ENCODE results near the gene ACSS1.

DNA sequence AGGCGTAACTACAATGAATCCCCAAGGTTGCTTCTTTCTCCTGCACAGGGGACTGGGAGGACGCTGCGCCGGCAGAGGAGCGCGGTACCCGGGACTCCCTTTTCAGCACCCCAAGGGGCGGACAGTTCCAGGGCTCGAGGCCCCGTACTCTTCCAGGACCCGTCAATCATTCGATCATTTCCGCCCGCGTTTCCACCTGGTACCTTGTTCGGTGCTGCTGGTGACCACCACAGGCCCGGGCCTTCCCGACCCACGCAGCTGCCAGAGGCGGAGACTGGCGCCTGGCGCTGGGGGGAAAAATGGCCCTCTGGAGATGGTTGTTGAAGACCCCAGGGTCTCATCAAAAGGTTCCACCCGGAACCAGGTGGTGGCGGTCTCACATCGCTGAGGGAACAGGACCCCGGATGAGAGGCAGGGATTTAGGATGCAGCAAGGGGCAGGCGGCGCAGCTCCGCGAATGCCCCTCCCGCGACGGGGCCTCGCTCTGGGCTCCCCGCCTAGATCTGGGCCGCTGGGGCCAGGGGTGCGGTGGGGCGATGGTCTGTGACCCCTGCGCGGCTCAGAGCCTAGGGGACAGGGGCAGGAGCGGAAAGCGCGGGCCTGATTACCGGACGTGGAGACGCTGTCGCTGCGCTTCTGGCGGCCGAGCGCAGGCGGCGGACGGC, 23.3 kb upstream of the ACSS1 start:
- no peak for TF ChIP-seq GATA2 (IDR thresholded peaks at IDR 0.05; ENCODE audit: low read depth, low read length)
- no peak for TF ChIP-seq GATA3 (IDR thresholded peaks at IDR 0.05; ENCODE audit: low read depth, low read length)
